VCaP (cell line): ENCODE measurements around the gene HOXA11.

ENCODE experiments used
- H3K27ac ChIP-seq: fragments of 450-650 bp; 2 replicates; pipeline ENCODE4 v1.5.1; 2017
- TF ChIP-seq, protein P1 (sequence below): fragments of 450-650 bp; conservative IDR thresholded peaks from 2 replicates; pipeline ENCODE4 v1.5.1; 2017; ENCODE audit warnings: mild to moderate bottlenecking, moderate library complexity

Gene HOXA11

GRCh38 chr7:27166531-27167505, 18.2 kb downstream of the HOXA11 start:
- TF ChIP-seq, protein P1, sequence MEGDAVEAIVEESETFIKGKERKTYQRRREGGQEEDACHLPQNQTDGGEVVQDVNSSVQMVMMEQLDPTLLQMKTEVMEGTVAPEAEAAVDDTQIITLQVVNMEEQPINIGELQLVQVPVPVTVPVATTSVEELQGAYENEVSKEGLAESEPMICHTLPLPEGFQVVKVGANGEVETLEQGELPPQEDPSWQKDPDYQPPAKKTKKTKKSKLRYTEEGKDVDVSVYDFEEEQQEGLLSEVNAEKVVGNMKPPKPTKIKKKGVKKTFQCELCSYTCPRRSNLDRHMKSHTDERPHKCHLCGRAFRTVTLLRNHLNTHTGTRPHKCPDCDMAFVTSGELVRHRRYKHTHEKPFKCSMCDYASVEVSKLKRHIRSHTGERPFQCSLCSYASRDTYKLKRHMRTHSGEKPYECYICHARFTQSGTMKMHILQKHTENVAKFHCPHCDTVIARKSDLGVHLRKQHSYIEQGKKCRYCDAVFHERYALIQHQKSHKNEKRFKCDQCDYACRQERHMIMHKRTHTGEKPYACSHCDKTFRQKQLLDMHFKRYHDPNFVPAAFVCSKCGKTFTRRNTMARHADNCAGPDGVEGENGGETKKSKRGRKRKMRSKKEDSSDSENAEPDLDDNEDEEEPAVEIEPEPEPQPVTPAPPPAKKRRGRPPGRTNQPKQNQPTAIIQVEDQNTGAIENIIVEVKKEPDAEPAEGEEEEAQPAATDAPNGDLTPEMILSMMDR: no peak
- H3K27ac ChIP-seq: peak overlapping the region; percentile 99

DNA sequence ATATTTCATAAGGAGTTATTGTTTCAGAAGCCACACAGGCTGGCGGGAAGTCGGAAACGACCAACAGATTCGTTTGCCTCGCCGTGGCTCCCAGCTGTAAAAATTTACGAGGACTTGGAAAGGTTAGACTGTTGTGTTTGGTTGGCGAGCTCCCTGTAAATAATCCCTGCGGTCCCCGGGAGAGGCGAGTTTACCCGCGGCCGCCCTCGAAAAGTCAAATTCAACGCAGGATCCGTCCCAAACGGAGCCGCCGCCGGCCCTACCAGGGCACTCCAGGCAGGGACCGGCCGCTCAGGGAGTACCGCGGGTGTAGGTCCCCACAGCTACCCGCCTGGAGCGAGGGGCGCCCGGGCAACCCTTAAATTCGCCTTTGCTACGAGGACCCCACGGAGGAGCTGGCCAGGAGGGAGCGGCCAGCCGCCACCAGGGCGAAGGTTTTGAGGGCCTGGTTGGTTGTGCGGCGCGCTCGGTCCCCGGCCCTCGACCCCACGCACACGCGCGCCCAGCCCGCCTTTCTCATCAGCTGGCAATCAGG, 19.0 kb downstream of the HOXA11 start:
- TF ChIP-seq, protein P1: no peak
- peak overlapping the region; percentile 99 for H3K27ac ChIP-seq

DNA sequence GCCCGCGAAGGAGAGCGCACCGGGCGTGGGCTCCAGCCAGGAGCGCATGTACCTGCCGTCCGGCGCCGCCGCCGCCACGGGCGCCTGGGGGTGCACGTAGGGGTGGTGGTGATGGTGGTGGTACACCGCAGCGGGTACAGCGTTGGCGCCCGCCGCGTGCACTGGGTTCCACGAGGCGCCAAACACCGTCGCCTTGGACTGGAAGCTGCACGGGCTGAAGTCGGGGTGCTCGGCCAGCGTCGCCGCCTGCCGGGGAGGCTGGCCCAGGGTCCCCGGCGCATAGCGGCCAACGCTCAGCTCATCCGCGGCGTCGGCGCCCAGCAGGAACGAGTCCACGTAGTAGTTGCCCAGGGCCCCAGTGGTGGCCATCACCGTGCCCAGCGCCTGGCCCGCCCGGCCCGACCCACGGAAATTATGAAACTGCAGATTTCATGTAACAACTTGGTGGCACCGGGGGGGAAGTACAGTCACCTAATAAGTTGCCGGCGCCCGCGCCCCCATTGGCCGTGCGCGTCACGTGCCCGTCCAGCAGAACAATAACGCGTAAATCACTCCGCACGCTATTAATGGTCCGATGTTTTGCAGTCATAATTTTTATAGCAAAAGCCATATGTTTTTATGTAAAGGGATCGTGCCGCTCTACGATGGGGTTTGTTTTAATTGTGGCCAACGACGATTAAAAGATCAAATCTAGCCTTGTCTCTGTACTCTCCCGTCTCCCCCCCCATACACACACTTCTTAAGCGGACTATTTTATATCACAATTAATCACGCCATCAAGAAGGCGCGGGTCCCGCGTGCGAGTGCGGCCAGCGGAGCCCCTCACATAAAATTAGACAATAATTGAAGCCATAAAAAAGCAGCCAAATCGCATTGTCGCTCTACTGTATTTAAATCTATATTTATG, 19.7 kb downstream of the HOXA11 start, which contains the start of gene HOXA9:
HOXA9 (minus strand) TSS at position 449 of the 907 bp plus-strand sequence; CDS start at position 369, 80 bp downstream.
- H3K27ac ChIP-seq: peak within 1 kb of the TSS; percentile 99
- TF ChIP-seq, protein P1: no peak

GRCh38 chr7:27164367-27165088, 20.5 kb downstream of the HOXA11 start:
- TF ChIP-seq, protein P1: peak; percentile 42

DNA sequence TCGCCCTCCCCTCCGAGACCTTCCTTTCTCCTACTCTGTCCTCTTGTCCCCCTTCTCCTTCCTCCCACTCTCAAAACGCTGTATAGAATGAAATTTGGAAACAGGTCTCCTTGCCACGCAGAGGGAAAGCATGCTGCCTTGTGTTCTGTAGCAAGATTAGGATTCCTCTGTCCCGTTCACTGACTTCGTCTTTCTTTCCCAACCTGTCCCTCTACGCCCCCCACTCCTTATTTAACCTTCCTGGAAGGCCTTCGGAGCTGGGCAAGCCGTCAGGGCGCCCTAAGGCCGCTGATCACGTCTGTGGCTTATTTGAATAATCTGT, 21.0 kb downstream of the HOXA11 start:
- TF ChIP-seq, protein P1: no peak
- peak overlapping the region; percentile 99 for H3K27ac ChIP-seq

More at GRCh38 chr7:27164367-27165088, 20.5 kb downstream of the HOXA11 start:
- peak overlapping the region; percentile 99 for H3K27ac ChIP-seq

DNA sequence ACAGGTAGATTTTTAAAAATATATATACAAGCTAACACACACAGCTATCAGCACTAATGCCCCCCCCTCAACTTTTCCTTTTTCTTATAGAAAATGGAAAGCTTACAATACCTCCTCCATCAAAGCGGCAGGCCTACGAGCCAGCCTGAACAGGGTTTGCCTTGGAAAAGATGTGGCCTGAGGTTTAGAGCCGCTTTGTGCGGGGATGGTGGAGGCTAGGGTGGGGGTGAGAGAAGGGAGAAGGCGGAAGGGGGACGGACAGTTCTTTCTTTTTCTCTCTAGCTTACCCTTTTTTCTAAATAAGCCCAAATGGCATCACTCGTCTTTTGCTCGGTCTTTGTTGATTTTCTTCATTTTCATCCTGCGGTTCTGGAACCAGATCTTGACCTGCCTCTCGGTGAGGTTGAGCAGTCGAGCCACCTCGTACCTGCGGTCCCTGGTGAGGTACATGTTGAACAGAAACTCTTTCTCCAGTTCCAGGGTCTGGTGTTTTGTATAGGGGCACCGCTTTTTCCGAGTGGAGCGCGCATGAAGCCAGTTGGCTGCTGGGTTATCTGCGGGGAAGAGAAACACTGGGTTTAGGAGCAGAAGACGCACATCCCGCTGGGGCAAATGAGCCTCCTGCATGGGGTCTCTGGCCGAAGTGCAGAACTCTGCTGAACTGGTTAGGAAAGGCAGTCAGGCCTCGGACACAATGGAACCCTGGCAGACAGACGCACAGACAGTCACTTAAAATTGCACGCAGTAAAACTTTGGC, 21.6 kb downstream of the HOXA11 start:
- H3K27ac ChIP-seq: peak overlapping the region; percentile 99
- TF ChIP-seq, protein P1: no peak
